ENCODE data around the gene GSC2. TPM values are rescaled to one million over a fixed set of nuclear protein-coding genes. Genes with fewer than 3 reads are reported as not detected.

The GSC2 gene
- total RNA-seq, 1 donor from 2014 or later: 0.26 TPM

- no peak for DNase-seq (ENCODE audit: low spot score)
- H3K9me3 Mint-ChIP-seq: no peaks in the 10 kb centered on the region
- no peak overlapping the region for H3K27ac Mint-ChIP-seq
- no peaks in the 10 kb centered on the region for H3K27me3 Mint-ChIP-seq (ENCODE audit: insufficient read depth)
- H3K4me3 Mint-ChIP-seq: no peak overlapping the region
- H3K4me1 Mint-ChIP-seq (ENCODE audit: low read depth): peaks cover 63% of the 10 kb centered on the region
- intact Hi-C loops (cut with micrococcal nuclease): no loop called here
- peaks cover 6% of the 10 kb centered on the region for H3K36me3 Mint-ChIP-seq (ENCODE audit: low read depth)
Measured at GRCh38 chr22:19110646-19111045, 39.4 kb downstream of the GSC2 start.

DNA sequence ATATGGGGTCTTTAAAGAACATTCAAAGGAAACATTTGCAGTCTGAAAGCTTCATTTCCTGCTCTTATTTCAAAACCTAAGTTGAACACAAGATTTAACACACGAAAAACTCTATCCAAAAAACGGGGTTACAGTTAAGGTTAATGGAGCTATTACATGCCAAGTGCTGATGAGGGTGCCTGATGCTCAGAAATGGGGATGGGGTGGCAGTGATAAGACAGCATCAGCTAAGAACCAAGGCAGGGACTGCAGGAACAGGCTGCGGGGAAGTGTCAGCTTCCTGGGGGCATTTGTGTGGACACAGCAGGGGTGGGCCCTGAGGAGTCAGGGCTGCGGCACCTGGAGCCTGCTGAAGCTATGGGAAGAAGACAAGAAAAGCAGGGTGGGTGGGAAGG lies 40.0 kb downstream of the GSC2 start:
- Mint-ChIP-seq H3K27me3 (ENCODE audit: insufficient read depth) (no peaks in the 10 kb centered on the region), H3K27ac (peak overlapping the region; percentile 38), H3K4me3 (peak overlapping the region; percentile 66), H3K36me3 (ENCODE audit: low read depth) (peaks cover 7% of the 10 kb centered on the region), H3K9me3 (no peaks in the 10 kb centered on the region), H3K4me1 (ENCODE audit: low read depth) (peaks cover 60% of the 10 kb centered on the region)
- DNase-seq (ENCODE audit: low spot score): no peak
- intact Hi-C loops (cut with micrococcal nuclease): no loop called here

GRCh38 chr22:19109198-19110063 lies 40.7 kb downstream of the GSC2 start:
- intact Hi-C loops (cut with micrococcal nuclease): loop anchor here (1.0 to 5.0 kb wide), 4 partner anchors 13 to 368 kb away; partner anchors contain the start of genes CDC45, DGCR2, ESS2 and SLC25A1
- Mint-ChIP-seq H3K4me3 (peak overlapping the region; percentile 66), H3K9me3 (no peaks in the 10 kb centered on the region), H3K27ac (peak overlapping the region; percentile 62), H3K27me3 (ENCODE audit: insufficient read depth) (no peaks in the 10 kb centered on the region), H3K4me1 (ENCODE audit: low read depth) (peaks cover 54% of the 10 kb centered on the region), H3K36me3 (ENCODE audit: low read depth) (peaks cover 7% of the 10 kb centered on the region)
- DNase-seq (ENCODE audit: low spot score): peak; percentile 42

DNA sequence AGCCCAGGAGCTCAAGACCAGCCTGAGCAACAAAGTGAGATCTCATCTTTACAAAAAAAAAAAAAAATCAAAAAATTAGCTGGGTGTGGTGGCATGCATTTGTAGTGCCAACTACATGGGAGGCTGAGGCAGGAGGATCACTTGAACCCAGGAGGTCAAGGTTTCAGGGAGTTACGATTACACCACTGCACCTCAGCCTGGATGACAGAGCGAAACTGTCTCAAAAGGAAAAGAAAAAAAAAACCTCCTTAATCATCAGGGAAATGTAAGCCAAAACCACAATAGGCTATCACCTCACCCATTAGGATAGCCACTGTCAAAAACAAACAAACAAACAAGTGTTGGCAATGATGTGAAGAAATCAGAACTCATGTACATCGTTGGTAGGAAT lies 41.3 kb downstream of the GSC2 start:
- Mint-ChIP-seq H3K36me3 (ENCODE audit: low read depth) (peaks cover 7% of the 10 kb centered on the region), H3K27me3 (ENCODE audit: insufficient read depth) (no peaks in the 10 kb centered on the region), H3K4me3 (peak overlapping the region; percentile 7), H3K4me1 (ENCODE audit: low read depth) (peaks cover 54% of the 10 kb centered on the region), H3K27ac (peak overlapping the region; percentile 29), H3K9me3 (no peaks in the 10 kb centered on the region)
- no peak for DNase-seq (ENCODE audit: low spot score)
- intact Hi-C loops (cut with micrococcal nuclease): loop anchor here (1.0 to 5.0 kb wide), 4 partner anchors 13 to 368 kb away; partner anchors contain the start of genes CDC45, DGCR2, ESS2 and SLC25A1

GRCh38 chr22:19107730-19108074 lies 42.4 kb downstream of the GSC2 start:
- H3K9me3 Mint-ChIP-seq: no peaks in the 10 kb centered on the region
- DNase-seq (ENCODE audit: low spot score): no peak
- H3K36me3 Mint-ChIP-seq (ENCODE audit: low read depth): peaks cover 7% of the 10 kb centered on the region
- intact Hi-C loops (cut with micrococcal nuclease): loop anchor here (5.0 kb wide), 2 partner anchors 70 to 370 kb away; partner anchors contain the start of genes CDC45, SLC25A1 and UFD1
- no peak overlapping the region for H3K4me3 Mint-ChIP-seq
- H3K4me1 Mint-ChIP-seq (ENCODE audit: low read depth): peaks cover 54% of the 10 kb centered on the region
- no peak overlapping the region for H3K27ac Mint-ChIP-seq
- H3K27me3 Mint-ChIP-seq (ENCODE audit: insufficient read depth): no peaks in the 10 kb centered on the region

DNA sequence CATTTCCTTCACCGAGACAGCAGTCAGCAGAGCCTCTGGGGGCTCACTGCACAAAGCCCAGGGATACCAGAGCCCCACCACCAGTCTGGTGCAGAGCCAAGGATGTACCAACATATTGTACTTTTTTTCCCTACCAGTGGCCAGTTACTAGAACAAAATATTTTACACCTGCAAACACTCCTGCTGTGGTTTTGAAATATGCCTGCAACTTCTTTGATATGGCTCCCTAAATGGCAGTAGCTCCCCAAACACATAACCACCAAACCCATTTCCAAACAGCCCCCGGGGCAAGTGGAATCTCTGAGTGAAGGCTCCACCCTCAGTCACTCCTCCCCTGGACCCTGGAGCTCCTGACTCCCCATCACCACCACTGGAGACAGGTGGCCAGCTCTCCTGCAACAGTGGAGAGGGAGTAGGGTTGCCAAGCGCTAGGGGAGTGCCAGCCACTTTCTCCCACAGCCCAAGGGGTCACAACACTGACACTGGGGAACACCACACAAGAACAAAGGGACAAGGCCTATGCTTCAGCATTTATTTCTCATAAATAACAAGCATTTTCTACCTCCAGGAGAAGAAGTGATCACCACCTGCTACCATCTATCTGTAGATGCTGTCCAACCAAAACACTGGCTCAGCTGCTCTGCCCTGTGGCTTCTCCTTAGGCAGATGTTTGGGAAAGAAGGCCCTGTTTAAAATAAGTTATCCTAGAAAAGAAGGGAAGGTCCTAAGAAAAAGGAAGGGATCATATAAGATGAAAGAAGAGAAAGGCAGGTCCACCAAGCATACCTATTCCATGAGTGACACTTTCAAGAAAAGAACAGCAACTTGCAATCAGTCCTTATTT lies 43.0 kb downstream of the GSC2 start:
- intact Hi-C loops (cut with micrococcal nuclease): loop anchor here (5.0 kb wide), 2 partner anchors 70 to 370 kb away; partner anchors contain the start of genes CDC45, SLC25A1 and UFD1
- Mint-ChIP-seq H3K36me3 (ENCODE audit: low read depth) (peaks cover 7% of the 10 kb centered on the region), H3K27ac (no peak overlapping the region), H3K4me1 (ENCODE audit: low read depth) (peaks cover 54% of the 10 kb centered on the region), H3K27me3 (ENCODE audit: insufficient read depth) (no peaks in the 10 kb centered on the region), H3K4me3 (no peak overlapping the region), H3K9me3 (no peaks in the 10 kb centered on the region)
- DNase-seq (ENCODE audit: low spot score): no peak

DNA sequence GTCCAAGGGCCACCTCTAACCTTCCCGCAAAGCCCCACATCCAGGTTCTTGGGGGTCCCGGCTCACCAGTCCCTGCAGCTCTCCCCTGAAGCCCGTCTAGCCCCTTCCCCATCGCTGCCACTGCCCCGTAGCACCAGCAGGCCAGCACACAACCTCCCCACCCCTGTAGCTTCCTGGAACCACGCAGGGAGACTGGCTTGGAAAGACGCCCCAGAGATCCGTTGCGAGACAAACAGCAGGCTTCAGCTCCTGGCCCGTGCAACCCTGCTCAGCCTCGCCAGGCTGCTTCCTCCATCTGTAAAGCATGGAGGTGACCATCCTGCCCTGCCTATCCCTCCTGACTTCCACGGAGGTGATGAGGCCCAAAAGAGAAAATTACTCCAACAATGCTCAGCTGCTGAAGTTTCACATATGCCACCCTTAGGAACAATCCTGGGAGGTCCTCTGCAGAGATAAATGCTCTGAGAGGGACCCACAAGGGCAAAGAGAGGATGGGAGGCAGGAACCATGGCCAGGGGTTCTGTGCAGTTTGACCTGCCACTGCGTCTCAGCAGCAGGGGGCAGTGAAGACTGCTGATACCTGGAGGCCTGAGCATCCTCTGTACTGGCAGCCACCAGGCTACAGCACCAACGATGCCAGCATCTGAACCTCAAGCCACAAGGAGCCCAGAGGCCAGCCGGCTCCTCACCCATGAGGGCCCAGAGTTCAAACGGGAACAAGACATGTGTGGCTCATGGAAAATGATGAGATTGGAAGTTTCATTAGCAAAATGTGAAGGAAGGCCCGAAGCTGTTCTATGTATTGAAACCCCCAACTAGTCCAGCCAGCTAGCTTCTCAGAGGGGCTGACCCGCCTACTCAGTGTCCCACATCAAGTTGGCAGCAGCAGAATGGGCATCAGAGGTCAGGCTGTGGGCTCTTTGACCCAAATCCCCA lies 44.0 kb downstream of the GSC2 start:
- Mint-ChIP-seq H3K27ac (no peak overlapping the region), H3K27me3 (ENCODE audit: insufficient read depth) (no peaks in the 10 kb centered on the region), H3K4me3 (no peak overlapping the region), H3K9me3 (no peaks in the 10 kb centered on the region), H3K4me1 (ENCODE audit: low read depth) (peaks cover 49% of the 10 kb centered on the region), H3K36me3 (ENCODE audit: low read depth) (peaks cover 7% of the 10 kb centered on the region)
- DNase-seq (ENCODE audit: low spot score): no peak
- intact Hi-C loops (cut with micrococcal nuclease): loop anchor here (5.0 kb wide), 2 partner anchors 71 to 371 kb away; partner anchors contain the start of genes CDC45, SLC25A1 and UFD1

- Mint-ChIP-seq H3K4me3 (no peak overlapping the region), H3K36me3 (ENCODE audit: low read depth) (peaks cover 7% of the 10 kb centered on the region), H3K27ac (no peak overlapping the region), H3K9me3 (no peaks in the 10 kb centered on the region), H3K27me3 (ENCODE audit: insufficient read depth) (no peaks in the 10 kb centered on the region), H3K4me1 (ENCODE audit: low read depth) (peaks cover 44% of the 10 kb centered on the region)
- intact Hi-C loops (cut with micrococcal nuclease): loop anchor here (5.0 kb wide), 2 partner anchors 72 to 372 kb away; partner anchors contain the start of genes CDC45, SLC25A1 and UFD1
- DNase-seq (ENCODE audit: low spot score): no peak
Measured at GRCh38 chr22:19105456-19105855, 44.6 kb downstream of the GSC2 start.

DNA sequence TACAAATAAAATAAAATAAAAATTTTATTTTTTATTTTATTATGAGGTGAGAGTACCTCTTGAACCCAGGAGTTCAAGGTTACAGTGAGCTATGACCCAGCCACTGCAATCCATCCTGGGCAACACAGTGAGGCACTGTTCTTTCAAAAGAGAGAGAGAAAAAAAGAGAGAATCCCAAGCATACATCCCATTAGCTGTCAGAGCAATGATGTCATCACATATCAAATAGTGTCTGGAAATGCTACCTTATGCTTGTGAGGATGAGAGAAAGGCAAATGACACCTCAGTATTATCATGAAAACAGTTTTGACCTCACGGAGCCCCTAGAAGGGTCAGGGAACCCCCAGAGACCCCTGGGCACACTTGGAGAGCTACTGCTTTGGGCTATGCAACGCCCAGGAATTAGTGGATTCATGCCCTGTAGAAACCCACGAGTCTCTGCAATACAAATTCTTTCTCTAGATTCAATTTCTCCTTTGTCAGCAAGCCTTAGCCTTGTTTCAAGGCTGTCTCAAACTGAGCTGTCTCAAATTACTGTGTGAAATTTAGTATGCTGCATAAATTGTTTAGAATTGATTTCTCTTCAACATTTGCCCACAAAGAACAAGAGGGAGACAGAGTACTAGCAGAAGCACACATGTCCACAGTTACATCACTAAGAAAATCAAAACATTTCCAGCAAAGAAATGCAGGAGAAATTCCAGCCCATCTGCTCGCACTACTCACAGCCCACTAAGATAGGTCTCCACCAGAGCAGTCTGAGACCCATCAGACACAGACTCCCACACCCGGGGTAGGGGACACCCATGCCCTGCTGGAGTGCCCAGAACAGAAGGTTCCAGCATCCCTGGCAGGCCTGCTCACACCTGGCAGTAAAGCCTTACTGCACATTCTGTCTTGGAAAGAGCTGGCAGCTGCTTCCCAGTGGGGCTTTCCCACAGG lies 45.9 kb downstream of the GSC2 start:
- no peaks in the 10 kb centered on the region for H3K9me3 Mint-ChIP-seq
- H3K4me3 Mint-ChIP-seq: no peak overlapping the region
- no peak overlapping the region for H3K27ac Mint-ChIP-seq
- DNase-seq (ENCODE audit: low spot score): no peak
- peaks cover 31% of the 10 kb centered on the region for H3K4me1 Mint-ChIP-seq (ENCODE audit: low read depth)
- intact Hi-C loops (cut with micrococcal nuclease): no loop called here
- H3K27me3 Mint-ChIP-seq (ENCODE audit: insufficient read depth): no peaks in the 10 kb centered on the region
- peaks cover 5% of the 10 kb centered on the region for H3K36me3 Mint-ChIP-seq (ENCODE audit: low read depth)

GRCh38 chr22:19098157-19098556 lies 51.9 kb downstream of the GSC2 start:
- H3K36me3 Mint-ChIP-seq (ENCODE audit: low read depth): peaks cover 2% of the 10 kb centered on the region
- intact Hi-C loops (cut with micrococcal nuclease): no loop called here
- no peak overlapping the region for H3K4me3 Mint-ChIP-seq
- no peaks in the 10 kb centered on the region for H3K27me3 Mint-ChIP-seq (ENCODE audit: insufficient read depth)
- H3K9me3 Mint-ChIP-seq: no peaks in the 10 kb centered on the region
- no peaks in the 10 kb centered on the region for H3K4me1 Mint-ChIP-seq (ENCODE audit: low read depth)
- DNase-seq (ENCODE audit: low spot score): no peak
- no peak overlapping the region for H3K27ac Mint-ChIP-seq

DNA sequence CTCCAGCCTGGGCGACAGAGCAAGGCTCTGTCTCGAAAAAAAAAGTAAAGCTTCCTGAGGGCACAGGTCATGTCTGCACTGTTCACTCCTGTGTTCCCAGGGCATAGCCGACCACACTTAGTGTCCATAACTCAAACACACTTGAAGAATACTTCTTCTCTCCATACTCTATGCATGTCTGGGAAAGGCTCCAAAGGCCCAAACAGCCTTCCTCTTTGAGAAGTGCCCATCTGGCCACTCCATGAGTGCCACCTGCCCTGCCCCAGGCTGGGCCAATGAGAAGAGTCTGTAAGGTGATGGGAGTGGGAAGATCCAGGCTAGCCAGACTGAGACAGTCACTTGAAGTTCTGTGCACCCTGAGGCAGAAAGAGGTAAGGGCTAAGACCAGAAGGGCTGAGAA lies 52.6 kb downstream of the GSC2 start:
- no peaks in the 10 kb centered on the region for H3K27me3 Mint-ChIP-seq (ENCODE audit: insufficient read depth)

More for the DNA sequence above, 52.6 kb downstream of the GSC2 start:
- H3K27ac Mint-ChIP-seq: no peak overlapping the region
- peaks cover 3% of the 10 kb centered on the region for H3K36me3 Mint-ChIP-seq (ENCODE audit: low read depth)
- H3K4me3 Mint-ChIP-seq: no peak overlapping the region
- no peak for DNase-seq (ENCODE audit: low spot score)
- H3K4me1 Mint-ChIP-seq (ENCODE audit: low read depth): no peaks in the 10 kb centered on the region
- no peaks in the 10 kb centered on the region for H3K9me3 Mint-ChIP-seq
- intact Hi-C loops (cut with micrococcal nuclease): no loop called here

Data from activated T-helper 1 cell treated with anti-CD3 and anti-CD28 coated beads, Interleukin-12 subunit alpha, Interleukin-12 subunit beta, Interleukin-2, Interleukin-4 antibody, amounts not matched to agents 30 ng/mL and 10 ng/mL and 1 ng/mL, durations not matched to agents 14 hours and 24 hours and 36 hours (primary cell).